IMR-90 (cell line): Measurements from ENCODE around the gene NOP14. TPM values are rescaled to one million over a fixed set of nuclear protein-coding genes. Genes with fewer than 3 reads are reported as not detected.

Source experiments
- BHLHE40 ChIP-seq: fragments of 150-350 bp; IDR thresholded peaks from 2 replicates; pipeline ENCODE4 v1.6.1; 2016; ENCODE audit warnings: mild to moderate bottlenecking, low read depth, low read length
- FOS ChIP-seq: fragments of 150-350 bp; IDR thresholded peaks from 2 replicates; pipeline ENCODE4 v1.6.1; 2016; ENCODE audit warnings: low read depth, low read length
- POLR2A ChIP-seq: IDR thresholded peaks from 2 replicates; pipeline ENCODE4 v1.6.1; 2012; ENCODE audit warnings: mild to moderate bottlenecking, low read depth, low read length
- RAD21 ChIP-seq: IDR thresholded peaks from 2 replicates; pipeline ENCODE4 v1.6.1; 2012; ENCODE audit warnings: low read length, improper control_type of control experiment
- polyA plus RNA-seq, 3 experiments: library from polyadenylated mRNA; depleted of rRNA; stranded (reverse); fragments of >200 nt; gene quantifications; 2 replicates each; pipeline ENCODE4 v1.2.3, GENCODE V29; 2012; ENCODE audit warnings: low replicate concordance in 1 of 3
- total RNA-seq: library from RNA; depleted of rRNA; stranded (reverse); fragments of >200 nt; gene quantifications from 2 replicates; pipeline ENCODE4 v1.2.3, GENCODE V29; 2012
- TF ChIP-seq, protein P1 (sequence below): fragments of 150-350 bp; IDR thresholded peaks from 2 replicates; pipeline ENCODE4 v1.6.1; 2016; ENCODE audit warnings: low read depth, mild to moderate bottlenecking, low read length, moderate library complexity, borderline replicate concordance

The NOP14 gene
- total and polyA plus RNA-seq, 2 of the 4 experiments (the other 2 are of a cell fraction): 10.9 to 12.6 TPM

DNA sequence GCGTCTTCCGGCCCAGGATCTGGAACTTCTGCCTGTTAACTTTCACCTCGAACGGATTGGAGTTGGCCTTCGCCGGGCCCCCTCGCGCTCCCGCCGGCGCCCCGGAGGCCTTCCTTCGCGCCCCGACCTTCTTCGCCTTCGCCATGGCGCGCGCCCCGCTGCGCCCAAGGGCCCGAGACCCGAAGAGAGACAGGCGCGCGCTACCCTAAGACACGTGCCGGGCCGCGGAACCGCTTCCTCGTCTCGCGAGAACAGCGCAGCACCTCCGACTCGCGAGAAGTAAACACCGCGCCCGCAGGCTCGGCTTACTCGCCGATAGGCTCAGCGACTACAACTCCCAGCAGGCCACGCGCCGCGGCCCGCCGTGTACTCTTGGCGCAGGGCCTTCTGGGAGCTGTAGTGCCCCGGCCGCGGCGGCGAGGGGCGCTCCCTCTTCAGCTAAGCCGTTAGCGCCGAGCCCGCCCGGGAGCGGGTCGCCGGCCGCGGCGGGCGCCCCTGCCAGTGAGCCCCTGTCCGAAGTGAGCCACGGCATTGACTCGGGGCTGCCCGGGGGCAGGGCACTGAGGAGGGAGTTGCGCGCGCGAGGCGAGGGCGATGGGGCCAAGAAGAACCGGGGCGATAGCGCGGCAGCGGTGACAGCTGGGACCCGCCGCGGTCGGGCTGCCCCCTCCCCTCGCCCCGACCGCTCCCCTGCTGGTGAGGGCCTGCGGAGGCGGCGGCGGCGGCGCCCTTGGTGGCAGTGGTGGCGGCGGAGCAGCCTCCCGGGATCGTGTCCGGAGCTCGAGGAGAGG is at the start of gene NOP14, which contains the start of gene GRK4 (continued):
- TF ChIP-seq, protein P1, sequence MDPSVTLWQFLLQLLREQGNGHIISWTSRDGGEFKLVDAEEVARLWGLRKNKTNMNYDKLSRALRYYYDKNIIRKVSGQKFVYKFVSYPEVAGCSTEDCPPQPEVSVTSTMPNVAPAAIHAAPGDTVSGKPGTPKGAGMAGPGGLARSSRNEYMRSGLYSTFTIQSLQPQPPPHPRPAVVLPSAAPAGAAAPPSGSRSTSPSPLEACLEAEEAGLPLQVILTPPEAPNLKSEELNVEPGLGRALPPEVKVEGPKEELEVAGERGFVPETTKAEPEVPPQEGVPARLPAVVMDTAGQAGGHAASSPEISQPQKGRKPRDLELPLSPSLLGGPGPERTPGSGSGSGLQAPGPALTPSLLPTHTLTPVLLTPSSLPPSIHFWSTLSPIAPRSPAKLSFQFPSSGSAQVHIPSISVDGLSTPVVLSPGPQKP: no peak
- 0 out of 2 replicates have a peak, but pooled peaks have one; percentile 5 for TF ChIP-seq RAD21
- peak; percentile 99 for TF ChIP-seq BHLHE40
- no peak for TF ChIP-seq FOS
- TF ChIP-seq POLR2A: peak; percentile 78
